Hepatocyte (in vitro differentiated cells): ENCODE results near the gene RFNG. TPM values are rescaled to one million over a fixed set of nuclear protein-coding genes. Genes with fewer than 3 reads are reported as not detected.

Experiments
- DNase-seq: peaks from one replicate; pipeline ENCODE4 v3.0.0-alpha.2; 2016; ENCODE audit warnings: low spot score
- H2AFZ ChIP-seq: fragments of 200-600 bp; sonication (generic); 2 replicates; pipeline ENCODE4 v1.6.0; 2016; ENCODE audit warnings: antibody characterized with exemption, mild to moderate bottlenecking
- H3K27ac ChIP-seq: fragments of 200-600 bp; sonication (generic); 2 replicates; pipeline ENCODE4 v1.5.1; 2016; ENCODE audit warnings: mild to moderate bottlenecking
- H3K27me3 ChIP-seq: fragments of 200-600 bp; sonication (generic); 2 replicates; pipeline ENCODE4 v1.6.1; 2016
- H3K36me3 ChIP-seq: fragments of 200-600 bp; sonication (generic); replicated peaks from 2 replicates; pipeline ENCODE4 v1.5.1; 2016; ENCODE audit warnings: low read depth; ENCODE audit not compliant: insufficient read depth
- H3K4me1 ChIP-seq: fragments of 200-600 bp; sonication (generic); 2 replicates; pipeline ENCODE4 v1.5.1; 2016; ENCODE audit warnings: mild to moderate bottlenecking, moderate library complexity; ENCODE audit not compliant: insufficient read depth
- H3K4me2 ChIP-seq: fragments of 200-600 bp; sonication (generic); 2 replicates; pipeline ENCODE4 v1.6.0; 2016
- H3K4me3 ChIP-seq: fragments of 200-600 bp; sonication (generic); 2 replicates; pipeline ENCODE4 v1.5.1; 2016; ENCODE audit warnings: mild to moderate bottlenecking
- H3K79me2 ChIP-seq: fragments of 200-600 bp; sonication (generic); 2 replicates; pipeline ENCODE4 v1.6.0; 2017; ENCODE audit warnings: mild to moderate bottlenecking
- H3K9me2 ChIP-seq: fragments of 200-600 bp; sonication (generic); replicated peaks from 2 replicates; pipeline ENCODE4 v1.6.0; 2017; ENCODE audit warnings: mild to moderate bottlenecking; ENCODE audit not compliant: insufficient read depth
- H3K9me3 ChIP-seq: fragments of 200-600 bp; sonication (generic); 2 replicates; pipeline ENCODE4 v1.5.1; 2016; ENCODE audit warnings: low read depth, mild to moderate bottlenecking
- H4K20me1 ChIP-seq: fragments of 200-600 bp; sonication (generic); 2 replicates; pipeline ENCODE4 v1.6.0; 2016; ENCODE audit warnings: mild to moderate bottlenecking; ENCODE audit not compliant: insufficient read depth, poor library complexity, severe bottlenecking
- EZH2 ChIP-seq: fragments of 200-600 bp; sonication (generic); IDR thresholded peaks from 2 replicates; pipeline ENCODE4 v1.6.1; 2016; ENCODE audit warnings: antibody characterized with exemption, mild to moderate bottlenecking, borderline replicate concordance
- EZH2phosphoT487 ChIP-seq: fragments of 200-600 bp; sonication (generic); IDR thresholded peaks from one replicate; pipeline ENCODE4 v1.6.1; 2018; ENCODE audit warnings: antibody characterized with exemption, mild to moderate bottlenecking, low read depth, moderate library complexity; ENCODE audit not compliant: unreplicated experiment, severe bottlenecking
- WGBS: methylation state at CpG from one replicate; pipeline ENCODE4 v1.1.6; 2016; ENCODE audit warnings: low lambda C conversion rate; ENCODE audit errors: missing lambda C conversion rate; 5-methylcytosine and 5-hydroxymethylcytosine counted together
- polyA plus RNA-seq: library from polyadenylated mRNA; unstranded; fragments of >200 nt; fragmentation: Nextera tagmentation; extraction: Ambion mirVana; gene quantifications from 2 replicates; pipeline ENCODE4 v1.2.1, GENCODE V29; 2016
- total RNA-seq: library from RNA; depleted of rRNA; stranded (reverse); fragments of >200 nt; gene quantifications from 2 replicates; pipeline ENCODE4 v1.2.3, GENCODE V29; 2014
- TF ChIP-seq, protein P1 (sequence below): fragments of 200-600 bp; sonication (generic); IDR thresholded peaks from 2 replicates; pipeline ENCODE4 v1.5.1; 2016; ENCODE audit warnings: antibody characterized with exemption, mild to moderate bottlenecking; ENCODE audit not compliant: poor library complexity

Gene RFNG
- total and polyA plus RNA-seq, 2 experiments from 2014 or later: 43.2 to 109 TPM

DNA sequence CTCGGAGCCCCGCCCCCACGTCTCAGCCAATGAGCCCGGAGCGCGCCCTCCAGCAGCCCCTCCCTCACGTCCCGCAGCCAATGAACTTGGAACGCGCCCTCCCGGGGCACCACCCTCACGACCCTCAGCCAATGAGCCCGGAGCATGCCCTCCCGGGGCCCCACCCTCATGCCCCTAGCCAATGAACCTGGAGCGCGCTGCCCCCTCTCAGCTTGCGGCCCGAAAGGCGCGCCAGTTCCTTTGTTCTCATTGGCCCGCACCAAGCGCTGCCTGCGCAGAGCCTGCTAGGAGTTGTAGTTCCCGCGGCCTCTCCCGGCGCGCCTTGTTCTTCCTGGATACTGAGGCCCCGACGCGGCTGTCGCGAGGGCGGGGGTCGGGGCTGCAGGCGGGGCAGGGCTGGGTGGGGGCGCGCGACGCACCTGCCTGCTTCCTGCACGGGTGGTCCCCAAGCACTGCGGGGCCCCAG, 28.6 kb downstream of the RFNG start, which contains the start of gene LRRC45:
Gene LRRC45 (plus strand): TSS at position 325 of the 466 bp plus-strand sequence. CDS start 339 bp downstream, outside the sequence.
- Histone ChIP-seq H3K27ac (no peak within 1 kb of the TSS), H3K79me2 (peaks cover 11% of the 10 kb centered on the region), H3K4me1 (peaks cover 19% of the 10 kb centered on the region), H3K9me2 (no peaks in the 10 kb centered on the region), H3K9me3 (no peaks in the 10 kb centered on the region), H3K4me3 (peak within 1 kb of the TSS; percentile 32), H2AFZ (peak within 1 kb of the TSS; percentile 41), H3K36me3 (no peaks in the 10 kb centered on the region), H3K4me2 (peak within 1 kb of the TSS; percentile 90), H4K20me1 (no peaks in the 10 kb centered on the region), H3K27me3 (no peaks in the 10 kb centered on the region)
- no peak for TF ChIP-seq EZH2
- TF ChIP-seq EZH2phosphoT487: no peak
- TF ChIP-seq, protein P1, sequence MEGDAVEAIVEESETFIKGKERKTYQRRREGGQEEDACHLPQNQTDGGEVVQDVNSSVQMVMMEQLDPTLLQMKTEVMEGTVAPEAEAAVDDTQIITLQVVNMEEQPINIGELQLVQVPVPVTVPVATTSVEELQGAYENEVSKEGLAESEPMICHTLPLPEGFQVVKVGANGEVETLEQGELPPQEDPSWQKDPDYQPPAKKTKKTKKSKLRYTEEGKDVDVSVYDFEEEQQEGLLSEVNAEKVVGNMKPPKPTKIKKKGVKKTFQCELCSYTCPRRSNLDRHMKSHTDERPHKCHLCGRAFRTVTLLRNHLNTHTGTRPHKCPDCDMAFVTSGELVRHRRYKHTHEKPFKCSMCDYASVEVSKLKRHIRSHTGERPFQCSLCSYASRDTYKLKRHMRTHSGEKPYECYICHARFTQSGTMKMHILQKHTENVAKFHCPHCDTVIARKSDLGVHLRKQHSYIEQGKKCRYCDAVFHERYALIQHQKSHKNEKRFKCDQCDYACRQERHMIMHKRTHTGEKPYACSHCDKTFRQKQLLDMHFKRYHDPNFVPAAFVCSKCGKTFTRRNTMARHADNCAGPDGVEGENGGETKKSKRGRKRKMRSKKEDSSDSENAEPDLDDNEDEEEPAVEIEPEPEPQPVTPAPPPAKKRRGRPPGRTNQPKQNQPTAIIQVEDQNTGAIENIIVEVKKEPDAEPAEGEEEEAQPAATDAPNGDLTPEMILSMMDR: no peak
- DNase-seq: peak; percentile 100
- 2% methylated on average over 28 of the region's 42 CpGs for WGBS

DNA sequence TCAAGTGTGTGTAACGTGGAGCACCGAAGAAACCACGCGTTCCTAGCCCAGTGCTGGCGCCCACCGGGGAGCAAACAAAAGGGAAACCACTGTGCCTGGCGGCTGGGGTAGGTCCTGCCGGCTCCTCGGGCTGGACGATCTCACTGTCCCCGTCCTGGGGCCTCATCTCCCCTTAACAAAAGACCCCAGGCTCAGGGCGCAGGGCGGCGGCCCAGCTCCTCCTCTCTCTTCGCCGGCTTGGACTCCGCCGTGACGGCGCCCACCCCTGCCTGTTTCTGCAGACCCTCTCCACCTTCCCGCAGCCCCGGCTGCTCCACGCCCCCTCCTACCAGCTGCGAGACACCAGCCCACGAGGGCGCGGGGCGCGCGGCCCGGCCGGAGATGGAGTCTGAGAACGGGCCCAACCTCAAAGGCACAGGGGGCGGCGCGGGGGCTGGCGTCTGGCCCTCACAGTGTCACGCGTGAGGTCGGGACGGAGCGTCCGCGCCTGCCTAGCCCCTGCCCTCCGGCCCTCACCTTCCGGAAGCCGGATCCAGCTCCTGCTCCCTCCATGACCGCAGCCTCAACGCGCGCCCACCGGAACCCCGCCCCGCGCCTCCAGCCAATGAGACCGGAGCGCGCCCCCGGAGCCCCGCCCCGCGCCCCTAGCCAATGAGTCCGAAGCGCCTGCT, 29.2 kb downstream of the RFNG start, which contains the start of gene CENPX:
Gene CENPX (minus strand): TSS at position 569 of the 671 bp plus-strand sequence. CDS start 17 bp downstream, at position 552.
- peaks cover 19% of the 10 kb centered on the region for H3K4me1 ChIP-seq
- no peak within 1 kb of the TSS for H3K27ac ChIP-seq
- no peak for DNase-seq
- H2AFZ ChIP-seq: peak within 1 kb of the TSS; percentile 41
- no peaks in the 10 kb centered on the region for H3K9me2 ChIP-seq
- peak within 1 kb of the TSS; percentile 32 for H3K4me3 ChIP-seq
- no peaks in the 10 kb centered on the region for H3K9me3 ChIP-seq
- peak within 1 kb of the TSS; percentile 90 for H3K4me2 ChIP-seq
- no peaks in the 10 kb centered on the region for H3K36me3 ChIP-seq
- peaks cover 11% of the 10 kb centered on the region for H3K79me2 ChIP-seq
- no peaks in the 10 kb centered on the region for H4K20me1 ChIP-seq
- WGBS: under 1% methylated on average over 36 of the region's 64 CpGs
- no peaks in the 10 kb centered on the region for H3K27me3 ChIP-seq
- no peak for TF ChIP-seq EZH2phosphoT487
- TF ChIP-seq EZH2: no peak
- TF ChIP-seq, protein P1: no peak

DNA sequence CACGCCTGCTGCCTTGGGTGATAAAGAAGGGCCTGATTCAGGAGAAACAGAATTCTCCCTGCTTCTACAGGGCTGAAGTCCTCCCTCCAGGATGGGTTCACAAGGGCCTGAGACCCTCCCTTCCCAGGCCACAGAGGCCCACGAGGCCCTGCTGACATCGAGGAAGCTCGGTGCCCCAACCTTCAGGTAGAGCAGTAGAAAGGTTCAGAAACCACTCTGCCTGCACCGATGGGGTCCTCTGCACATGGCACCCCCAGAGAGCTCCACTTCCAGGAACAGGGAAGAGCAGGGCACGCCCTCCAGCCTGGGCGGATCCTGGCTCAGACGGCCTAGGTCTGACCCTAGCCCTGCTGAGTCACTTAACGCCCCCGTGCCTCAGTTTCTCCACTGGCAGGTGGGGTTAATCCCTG, 29.7 kb downstream of the RFNG start:
- H3K36me3 ChIP-seq: no peaks in the 10 kb centered on the region
- no peak overlapping the region for H3K27ac ChIP-seq
- H2AFZ ChIP-seq: no peak overlapping the region
- no peaks in the 10 kb centered on the region for H3K27me3 ChIP-seq
- H3K4me3 ChIP-seq: peak overlapping the region; percentile 32
- H3K79me2 ChIP-seq: peaks cover 11% of the 10 kb centered on the region
- TF ChIP-seq, protein P1: no peak
- TF ChIP-seq EZH2 (no peak), EZH2phosphoT487 (no peak)
- no peaks in the 10 kb centered on the region for H3K9me3 ChIP-seq
- peaks cover 19% of the 10 kb centered on the region for H3K4me1 ChIP-seq
- 19% methylated on average over 10 of the region's 10 CpGs for WGBS
- no peaks in the 10 kb centered on the region for H3K9me2 ChIP-seq
- H3K4me2 ChIP-seq: peak overlapping the region; percentile 90
- DNase-seq: no peak
- H4K20me1 ChIP-seq: no peaks in the 10 kb centered on the region
